GM23248 (cell line): ENCODE measurements around the gene DMC1.

Experiments
- EZH2 ChIP-seq: fragments of 200-600 bp; sonication (generic); IDR thresholded peaks from 2 replicates; pipeline ENCODE4 v1.6.1; 2018; ENCODE audit warnings: antibody characterized with exemption, mild to moderate bottlenecking; ENCODE audit not compliant: insufficient read depth, poor library complexity, severe bottlenecking
- EZH2phosphoT487 ChIP-seq: fragments of 200-600 bp; sonication (generic); IDR thresholded peaks from 2 replicates; pipeline ENCODE4 v1.6.1; 2018; ENCODE audit warnings: antibody characterized with exemption, moderate library complexity, mild to moderate bottlenecking, low read depth; ENCODE audit not compliant: insufficient read depth

- TF ChIP-seq EZH2 (no peak), EZH2phosphoT487 (no peak)
Observed at GRCh38 chr22:38569972-38570778, at the start of gene DMC1.
